CD4-positive, alpha-beta T cell treated with Interleukin-6 at 100 ng/mL for 8 hours (primary cell): ENCODE measurements around the gene SRBD1.

ENCODE experiments used
- DNase-seq: peaks from one replicate; pipeline ENCODE4 v3.0.0-alpha.2; 2020; ENCODE audit warnings: mixed read lengths, low spot score

SRBD1 gene

GRCh38 chr2:45631955-45632354, 20.9 kb upstream of the SRBD1 start:
- no peak for DNase-seq

- DNase-seq = no peak
These were observed 20.3 kb upstream of the SRBD1 start for GRCh38 chr2:45631319-45631718.

- no peak for DNase-seq
These were observed 18.9 kb upstream of the SRBD1 start for GRCh38 chr2:45629971-45630370.

GRCh38 chr2:45627911-45628310, 16.8 kb upstream of the SRBD1 start:
- DNase-seq = no peak

- no peak for DNase-seq
These were observed 15.5 kb upstream of the SRBD1 start for GRCh38 chr2:45626387-45627221.

GRCh38 chr2:45625824-45626223, 14.8 kb upstream of the SRBD1 start:
- no peak for DNase-seq

GRCh38 chr2:45623098-45623497, 12.0 kb upstream of the SRBD1 start:
- no peak for DNase-seq

- no peak for DNase-seq
These were observed 11.4 kb upstream of the SRBD1 start for GRCh38 chr2:45622336-45623075.

GRCh38 chr2:45617496-45617895, 6.4 kb upstream of the SRBD1 start:
- no peak for DNase-seq

- DNase-seq = no peak
These were observed 5.8 kb upstream of the SRBD1 start for GRCh38 chr2:45616658-45617411.

GRCh38 chr2:45614871-45615415, 3.9 kb upstream of the SRBD1 start:
- no peak for DNase-seq

GRCh38 chr2:45614330-45614729, 3.3 kb upstream of the SRBD1 start:
- DNase-seq = no peak

- no peak for DNase-seq
These were observed 1.7 kb upstream of the SRBD1 start for GRCh38 chr2:45612731-45613130.

- DNase-seq = no peak
These were observed 1.2 kb upstream of the SRBD1 start for GRCh38 chr2:45612285-45612684.

GRCh38 chr2:45610281-45611019, 617 bp downstream of the SRBD1 start:
- peak; percentile 8 for DNase-seq

GRCh38 chr2:45607701-45608100, 3.4 kb downstream of the SRBD1 start:
- no peak for DNase-seq

- no peak for DNase-seq
These were observed 4.3 kb downstream of the SRBD1 start for GRCh38 chr2:45606796-45607195.

- DNase-seq = no peak
These were observed 6.0 kb downstream of the SRBD1 start for GRCh38 chr2:45605116-45605515.

- DNase-seq = no peak
These were observed 8.4 kb downstream of the SRBD1 start for GRCh38 chr2:45602624-45603023.

- DNase-seq = no peak
These were observed 12.5 kb downstream of the SRBD1 start for GRCh38 chr2:45598545-45598944.

- no peak for DNase-seq
These were observed 14.3 kb downstream of the SRBD1 start for GRCh38 chr2:45596761-45597160.
